AG10803 (cell line): Measurements from ENCODE around the gene KLHL34.

Experiments used
- DNase-seq: peaks from one replicate; pipeline ENCODE4 v3.0.0; 2010; ENCODE audit warnings: low read depth
- H3K4me3 ChIP-seq: 2 replicates; pipeline ENCODE4 v1.5.1; 2011; ENCODE audit warnings: mild to moderate bottlenecking, low read length, control low read depth
- TF ChIP-seq, protein P1 (sequence below): conservative IDR thresholded peaks from 2 replicates; pipeline ENCODE4 v1.5.1; 2011; ENCODE audit warnings: mild to moderate bottlenecking, low read length, control low read depth, inconsistent platforms

KLHL34 gene

DNA sequence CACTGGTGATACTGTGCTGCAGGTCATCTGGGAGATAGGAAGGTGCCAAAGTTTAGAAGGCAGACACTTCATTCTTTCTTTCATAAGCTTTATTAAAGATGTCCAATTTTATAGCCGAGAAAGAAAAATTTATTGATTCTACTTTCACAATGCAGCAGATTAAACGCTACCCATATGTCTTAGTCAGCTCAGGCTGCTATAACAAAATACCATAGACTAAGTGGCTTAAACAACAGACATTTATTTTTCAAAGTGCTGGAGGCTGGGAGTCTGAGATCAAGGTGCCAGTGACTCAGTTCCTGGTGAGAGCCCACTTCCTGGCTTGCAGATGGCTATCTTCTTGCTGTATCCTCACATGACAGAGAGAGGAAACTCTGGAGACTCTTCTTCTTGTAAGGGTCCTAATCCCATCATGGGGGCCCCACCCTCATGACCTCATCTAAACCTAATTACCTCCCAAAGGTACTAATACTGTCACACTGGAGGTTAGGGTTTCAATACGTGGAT, 33.4 kb upstream of the KLHL34 start:
- no peak for DNase-seq
- TF ChIP-seq, protein P1, sequence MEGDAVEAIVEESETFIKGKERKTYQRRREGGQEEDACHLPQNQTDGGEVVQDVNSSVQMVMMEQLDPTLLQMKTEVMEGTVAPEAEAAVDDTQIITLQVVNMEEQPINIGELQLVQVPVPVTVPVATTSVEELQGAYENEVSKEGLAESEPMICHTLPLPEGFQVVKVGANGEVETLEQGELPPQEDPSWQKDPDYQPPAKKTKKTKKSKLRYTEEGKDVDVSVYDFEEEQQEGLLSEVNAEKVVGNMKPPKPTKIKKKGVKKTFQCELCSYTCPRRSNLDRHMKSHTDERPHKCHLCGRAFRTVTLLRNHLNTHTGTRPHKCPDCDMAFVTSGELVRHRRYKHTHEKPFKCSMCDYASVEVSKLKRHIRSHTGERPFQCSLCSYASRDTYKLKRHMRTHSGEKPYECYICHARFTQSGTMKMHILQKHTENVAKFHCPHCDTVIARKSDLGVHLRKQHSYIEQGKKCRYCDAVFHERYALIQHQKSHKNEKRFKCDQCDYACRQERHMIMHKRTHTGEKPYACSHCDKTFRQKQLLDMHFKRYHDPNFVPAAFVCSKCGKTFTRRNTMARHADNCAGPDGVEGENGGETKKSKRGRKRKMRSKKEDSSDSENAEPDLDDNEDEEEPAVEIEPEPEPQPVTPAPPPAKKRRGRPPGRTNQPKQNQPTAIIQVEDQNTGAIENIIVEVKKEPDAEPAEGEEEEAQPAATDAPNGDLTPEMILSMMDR, result no peak
- no peak overlapping the region for H3K4me3 ChIP-seq

DNA sequence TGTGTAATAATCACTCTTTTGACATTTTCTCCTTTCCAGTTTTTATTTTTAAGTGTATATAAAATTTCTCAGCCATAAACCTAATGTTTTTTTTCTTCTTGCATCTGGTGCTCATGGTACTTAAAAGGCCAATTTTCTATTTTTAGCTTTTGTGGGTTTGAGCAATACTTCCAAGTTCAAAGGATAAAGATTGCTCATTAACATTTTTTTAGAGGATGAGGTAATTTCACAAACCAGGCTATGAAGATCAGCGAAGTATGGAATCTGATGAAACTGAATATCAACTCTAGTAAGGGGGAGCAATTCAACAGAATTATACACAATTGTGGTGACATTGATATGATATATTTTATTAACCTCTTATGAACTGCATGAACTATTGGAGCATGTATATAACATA, 25.8 kb upstream of the KLHL34 start:
- DNase-seq, result peak; percentile 73
- H3K4me3 ChIP-seq, result no peak overlapping the region
- TF ChIP-seq, protein P1, result no peak

GRCh38 chrX:21678048-21678612, 20.0 kb upstream of the KLHL34 start:
- TF ChIP-seq, protein P1, result no peak
- no peak overlapping the region for H3K4me3 ChIP-seq
- DNase-seq, result no peak

- H3K4me3 ChIP-seq, result no peak overlapping the region
- no peak for DNase-seq
- TF ChIP-seq, protein P1, result no peak
Measured at GRCh38 chrX:21675931-21676330, 17.8 kb upstream of the KLHL34 start.

- TF ChIP-seq, protein P1, result no peak
- no peak for DNase-seq
- H3K4me3 ChIP-seq, result no peak overlapping the region
Measured at GRCh38 chrX:21674430-21675186, 16.5 kb upstream of the KLHL34 start.

- peak; percentile 15 for DNase-seq
- TF ChIP-seq, protein P1, result no peak
- no peak overlapping the region for H3K4me3 ChIP-seq
Measured at GRCh38 chrX:21666679-21667078, 8.5 kb upstream of the KLHL34 start.

GRCh38 chrX:21666252-21666651, 8.1 kb upstream of the KLHL34 start:
- no peak overlapping the region for H3K4me3 ChIP-seq
- DNase-seq, result no peak
- TF ChIP-seq, protein P1, result no peak
